Brain microvascular endothelial cell (primary cell): Measurements from ENCODE around the gene TECTA.

Experiments used
- DNase-seq: peaks from one replicate; pipeline ENCODE4 v3.0.0-alpha.2; 2020
- H3K27ac ChIP-seq: fragments of 250-450 bp; sonication (Bioruptor Pico); 2 replicates; pipeline ENCODE4 v1.5.1; 2020; ENCODE audit warnings: mild to moderate bottlenecking, moderate library complexity
- H3K27me3 ChIP-seq: fragments of 250-450 bp; sonication (Bioruptor Pico); replicated peaks from 2 replicates; pipeline ENCODE4 v1.5.1; 2020; ENCODE audit warnings: mild to moderate bottlenecking
- H3K36me3 ChIP-seq: fragments of 250-450 bp; sonication (Bioruptor Pico); replicated peaks from 2 replicates; pipeline ENCODE4 v1.5.1; 2020; ENCODE audit warnings: mild to moderate bottlenecking
- H3K4me3 ChIP-seq: 2 replicates; pipeline ENCODE4 v1.5.1; 2011; ENCODE audit warnings: low read depth, mild to moderate bottlenecking, control low read depth, low read length, moderate library complexity
- in situ Hi-C: cut with HindIII; loops from 2 replicates; pipeline ENCODE4 v1.10.0; 2017; ENCODE audit warnings: low sequenced_read_pairs, low pct_ligation_motif_present
- TF ChIP-seq, protein P1 (sequence below): IDR thresholded peaks from 2 replicates; pipeline ENCODE4 v1.5.1; 2011; ENCODE audit warnings: low read depth, mild to moderate bottlenecking, moderate library complexity, low read length, control low read depth, inconsistent platforms; ENCODE audit errors: missing control alignments

TECTA gene

DNA sequence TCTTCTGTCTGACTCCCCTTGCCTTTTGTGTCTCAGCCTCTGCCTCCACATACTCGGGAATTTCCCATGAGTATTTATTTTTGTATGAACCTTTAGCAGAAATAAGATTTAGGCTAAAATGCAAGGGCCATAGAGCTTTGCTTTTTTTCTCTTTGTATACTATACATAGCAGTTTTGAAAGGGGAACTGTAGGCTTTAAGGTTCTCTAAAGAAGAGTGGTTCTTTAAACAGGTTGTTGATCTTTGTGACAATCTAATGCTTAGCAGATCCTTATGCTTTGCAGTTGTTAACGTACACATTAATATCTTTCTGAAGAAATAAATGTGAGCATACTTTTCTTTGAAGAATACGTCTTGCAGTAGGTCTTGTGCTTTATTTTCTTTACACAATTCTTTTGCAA is 42.1 kb upstream of the TECTA start:
- TF ChIP-seq, protein P1, sequence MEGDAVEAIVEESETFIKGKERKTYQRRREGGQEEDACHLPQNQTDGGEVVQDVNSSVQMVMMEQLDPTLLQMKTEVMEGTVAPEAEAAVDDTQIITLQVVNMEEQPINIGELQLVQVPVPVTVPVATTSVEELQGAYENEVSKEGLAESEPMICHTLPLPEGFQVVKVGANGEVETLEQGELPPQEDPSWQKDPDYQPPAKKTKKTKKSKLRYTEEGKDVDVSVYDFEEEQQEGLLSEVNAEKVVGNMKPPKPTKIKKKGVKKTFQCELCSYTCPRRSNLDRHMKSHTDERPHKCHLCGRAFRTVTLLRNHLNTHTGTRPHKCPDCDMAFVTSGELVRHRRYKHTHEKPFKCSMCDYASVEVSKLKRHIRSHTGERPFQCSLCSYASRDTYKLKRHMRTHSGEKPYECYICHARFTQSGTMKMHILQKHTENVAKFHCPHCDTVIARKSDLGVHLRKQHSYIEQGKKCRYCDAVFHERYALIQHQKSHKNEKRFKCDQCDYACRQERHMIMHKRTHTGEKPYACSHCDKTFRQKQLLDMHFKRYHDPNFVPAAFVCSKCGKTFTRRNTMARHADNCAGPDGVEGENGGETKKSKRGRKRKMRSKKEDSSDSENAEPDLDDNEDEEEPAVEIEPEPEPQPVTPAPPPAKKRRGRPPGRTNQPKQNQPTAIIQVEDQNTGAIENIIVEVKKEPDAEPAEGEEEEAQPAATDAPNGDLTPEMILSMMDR: no peak
- H3K27me3 ChIP-seq: no peaks in the 10 kb centered on the region
- peaks cover 10% of the 10 kb centered on the region for H3K36me3 ChIP-seq
- H3K4me3 ChIP-seq: no peak overlapping the region
- no peak overlapping the region for H3K27ac ChIP-seq
- in situ Hi-C loops: no loop called here
- no peak for DNase-seq

DNA sequence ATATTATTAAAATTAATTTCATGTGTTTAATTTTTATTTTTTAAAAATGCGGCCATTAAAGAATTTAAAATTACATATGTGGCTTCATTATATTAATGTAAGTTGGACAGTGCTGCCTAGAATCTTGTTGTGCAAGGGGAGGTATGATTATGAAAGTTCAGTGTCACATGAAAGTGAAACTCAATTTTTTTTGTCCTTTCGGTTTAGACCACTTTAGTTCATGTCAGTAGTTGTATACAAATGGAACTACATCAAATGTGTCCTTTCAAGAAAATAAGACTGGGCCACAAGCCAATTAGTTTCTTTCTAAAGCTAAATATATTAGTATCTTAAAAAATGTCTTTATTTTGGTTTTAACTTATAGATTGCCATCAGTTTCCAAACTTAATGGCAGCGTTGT is 41.4 kb upstream of the TECTA start:
- no peak overlapping the region for H3K27ac ChIP-seq
- in situ Hi-C loops: no loop called here
- TF ChIP-seq, protein P1: no peak
- H3K4me3 ChIP-seq: no peak overlapping the region
- H3K36me3 ChIP-seq: peaks cover 7% of the 10 kb centered on the region
- no peak for DNase-seq
- no peaks in the 10 kb centered on the region for H3K27me3 ChIP-seq

DNA sequence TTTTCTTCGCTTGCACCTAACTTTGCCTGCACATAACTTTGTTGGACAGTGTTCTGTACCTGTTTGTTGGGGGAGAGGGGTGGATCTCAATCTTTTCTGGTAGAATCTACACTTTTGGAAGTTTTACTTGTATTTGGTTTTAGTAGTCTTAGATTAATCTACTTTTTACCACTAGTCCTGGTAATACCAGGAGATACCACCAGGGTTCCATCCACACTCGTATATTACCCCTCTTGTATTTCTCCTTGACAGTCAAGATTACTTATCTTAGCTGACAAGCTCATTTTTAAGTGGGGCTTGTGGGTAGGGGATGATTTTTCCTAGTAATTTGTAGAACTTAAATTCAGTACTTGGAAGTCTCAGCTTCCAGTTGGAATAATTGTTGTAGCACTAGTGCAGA is 37.3 kb upstream of the TECTA start:
- no peaks in the 10 kb centered on the region for H3K27me3 ChIP-seq
- DNase-seq: no peak
- in situ Hi-C loops: no loop called here
- H3K4me3 ChIP-seq: no peak overlapping the region
- TF ChIP-seq, protein P1: peak; percentile 41
- H3K27ac ChIP-seq: no peak overlapping the region
- H3K36me3 ChIP-seq: peaks cover 4% of the 10 kb centered on the region

DNA sequence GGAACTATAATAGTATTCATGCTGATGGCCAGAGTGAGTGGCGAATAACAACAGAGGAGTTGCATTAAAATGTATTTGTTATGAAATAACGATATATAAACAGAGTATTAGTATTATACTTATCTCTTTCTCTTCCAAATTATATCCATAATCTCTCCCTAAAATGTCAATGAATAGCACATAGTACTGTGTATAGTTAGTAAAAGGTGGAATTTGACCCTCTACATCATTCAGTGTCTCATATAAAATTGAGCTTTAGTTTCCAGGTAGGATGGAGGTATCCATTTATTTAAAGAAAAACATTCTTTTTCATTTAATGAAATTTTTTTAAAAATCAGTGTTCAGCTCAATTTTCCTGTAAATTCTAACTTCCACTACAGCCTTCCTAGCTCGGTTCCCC is 34.4 kb upstream of the TECTA start:
- TF ChIP-seq, protein P1: no peak
- Histone ChIP-seq H3K27ac (no peak overlapping the region), H3K36me3 (peaks cover under 1% of the 10 kb centered on the region), H3K27me3 (no peaks in the 10 kb centered on the region), H3K4me3 (no peak overlapping the region)
- no peak for DNase-seq
- in situ Hi-C loops: no loop called here

DNA sequence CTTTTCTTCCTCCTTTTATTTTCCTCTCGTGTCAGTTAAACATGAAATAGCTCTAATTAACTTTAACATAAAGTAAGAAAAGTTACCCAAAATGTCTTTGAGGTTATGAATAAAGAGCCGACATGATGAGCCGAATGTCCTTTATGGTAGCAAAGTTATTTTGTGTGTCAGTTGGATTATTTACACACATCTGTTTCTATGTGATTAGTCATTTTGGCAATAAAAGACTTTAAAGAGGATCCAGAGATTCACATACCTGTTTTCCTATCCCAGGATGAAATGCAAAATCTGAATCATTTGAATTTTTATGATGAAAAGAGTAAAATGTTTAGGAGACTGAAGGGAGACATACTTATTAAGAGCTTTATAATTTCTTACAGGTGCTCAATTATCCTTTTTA is 34.0 kb upstream of the TECTA start:
- H3K4me3 ChIP-seq: no peak overlapping the region
- H3K27ac ChIP-seq: no peak overlapping the region
- in situ Hi-C loops: no loop called here
- H3K36me3 ChIP-seq: no peaks in the 10 kb centered on the region
- no peak for DNase-seq
- no peaks in the 10 kb centered on the region for H3K27me3 ChIP-seq
- TF ChIP-seq, protein P1: no peak

DNA sequence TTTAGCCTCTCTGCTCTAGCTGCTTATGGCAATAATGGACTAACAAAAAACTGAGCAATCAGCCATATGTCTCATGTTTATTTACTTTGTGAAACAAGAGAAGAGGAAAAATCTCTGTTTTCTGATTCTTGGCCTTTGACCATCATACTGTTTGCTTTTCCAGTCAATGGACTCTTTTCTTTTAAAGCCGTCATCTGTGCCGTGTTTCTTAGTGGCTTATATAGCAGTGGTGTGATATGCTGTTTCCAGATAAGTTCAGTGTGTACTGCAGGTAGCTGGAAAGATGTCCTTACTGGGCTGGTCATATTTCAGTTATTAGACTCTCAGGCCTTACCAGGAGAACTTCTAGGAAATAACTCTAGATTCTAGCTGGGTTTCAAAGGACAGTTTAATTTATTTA is 33.6 kb upstream of the TECTA start:
- Histone ChIP-seq H3K27me3 (no peaks in the 10 kb centered on the region), H3K4me3 (no peak overlapping the region), H3K36me3 (no peaks in the 10 kb centered on the region), H3K27ac (no peak overlapping the region)
- TF ChIP-seq, protein P1: no peak
- in situ Hi-C loops: no loop called here
- peak; percentile 3 for DNase-seq
